Measurements from ENCODE around the gene PDGFB. TPM values are rescaled to one million over a fixed set of nuclear protein-coding genes. Genes with fewer than 3 reads are reported as not detected.
A peak's percentile ranks its signal among the peaks of the same experiment; 100 is the strongest.

PDGFB gene
- total and polyA plus RNA-seq, 11 donors: 9.0 to 43.7 (median 21.3) TPM

- H3K4me1 ChIP-seq: peaks cover 27 to 81% (median 67%) of the 10 kb centered on the region in 12 donors
- intact Hi-C loops (cut with DNase I): loop anchor here in 9 of 10 donors (5.0 to 10.0 kb wide), 8 partner anchors 46 to 292 kb away; partner anchors contain the start of gene ATF4 (in 2 of the 9)
- peaks cover 0 to 54% (median 0%) of the 10 kb centered on the region in 9 donors for H3K27me3 ChIP-seq
- WGBS, 4 donors: 56 to 67% (median 60%) methylated on average over 21 to 25 of the region's 25 CpGs
- TF ChIP-seq POLR2A (IDR thresholded peaks at IDR 0.05): no peak
- TF ChIP-seq, protein P1, sequence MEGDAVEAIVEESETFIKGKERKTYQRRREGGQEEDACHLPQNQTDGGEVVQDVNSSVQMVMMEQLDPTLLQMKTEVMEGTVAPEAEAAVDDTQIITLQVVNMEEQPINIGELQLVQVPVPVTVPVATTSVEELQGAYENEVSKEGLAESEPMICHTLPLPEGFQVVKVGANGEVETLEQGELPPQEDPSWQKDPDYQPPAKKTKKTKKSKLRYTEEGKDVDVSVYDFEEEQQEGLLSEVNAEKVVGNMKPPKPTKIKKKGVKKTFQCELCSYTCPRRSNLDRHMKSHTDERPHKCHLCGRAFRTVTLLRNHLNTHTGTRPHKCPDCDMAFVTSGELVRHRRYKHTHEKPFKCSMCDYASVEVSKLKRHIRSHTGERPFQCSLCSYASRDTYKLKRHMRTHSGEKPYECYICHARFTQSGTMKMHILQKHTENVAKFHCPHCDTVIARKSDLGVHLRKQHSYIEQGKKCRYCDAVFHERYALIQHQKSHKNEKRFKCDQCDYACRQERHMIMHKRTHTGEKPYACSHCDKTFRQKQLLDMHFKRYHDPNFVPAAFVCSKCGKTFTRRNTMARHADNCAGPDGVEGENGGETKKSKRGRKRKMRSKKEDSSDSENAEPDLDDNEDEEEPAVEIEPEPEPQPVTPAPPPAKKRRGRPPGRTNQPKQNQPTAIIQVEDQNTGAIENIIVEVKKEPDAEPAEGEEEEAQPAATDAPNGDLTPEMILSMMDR (IDR thresholded peaks at IDR 0.05): peak in 1 of 12 donors; percentile 9
- peak overlapping the region; percentile 84 to 98 (median 94) for H3K27ac ChIP-seq
- H3K4me3 ChIP-seq: no peak overlapping the region
- H3K36me3 ChIP-seq: peaks cover 0 to 54% (median 32%) of the 10 kb centered on the region in 9 donors
- no peak for ATAC-seq
- DNase-seq: no peak
- H3K9me3 ChIP-seq: no peaks in the 10 kb centered on the region
Measured at GRCh38 chr22:39232806-39233709, 11.7 kb downstream of the PDGFB start.

GRCh38 chr22:39232246-39232645 is 12.5 kb downstream of the PDGFB start:
- Histone ChIP-seq H3K4me1 (peaks cover 27 to 73% (median 59%) of the 10 kb centered on the region in 12 donors), H3K27ac (peak overlapping the region in 6 of 12 donors; percentile 92 to 98 (median 96)), H3K9me3 (no peaks in the 10 kb centered on the region), H3K36me3 (peaks cover 0 to 62% (median 39%) of the 10 kb centered on the region in 9 donors), H3K27me3 (peaks cover 0 to 46% (median 0%) of the 10 kb centered on the region in 9 donors), H3K4me3 (no peak overlapping the region)
- intact Hi-C loops (cut with DNase I): loop anchor here in 9 of 10 donors (5.0 to 10.0 kb wide), 8 partner anchors 45 to 293 kb away; partner anchors contain the start of gene ATF4 (in 2 of the 9)
- 80 to 91% (median 82%) methylated on average over 9 of the region's 9 CpGs for WGBS, 4 donors
- DNase-seq (no peak), ATAC-seq (no peak)
- TF ChIP-seq POLR2A (IDR thresholded peaks at IDR 0.05): no peak
- TF ChIP-seq, protein P1 (IDR thresholded peaks at IDR 0.05): no peak

- Histone ChIP-seq H3K9me3 (no peaks in the 10 kb centered on the region), H3K27ac (peak overlapping the region in 10 of 12 donors; percentile 13 to 64 (median 44)), H3K27me3 (peaks cover 0 to 37% (median 0%) of the 10 kb centered on the region in 9 donors), H3K36me3 (peaks cover 0 to 68% (median 45%) of the 10 kb centered on the region in 9 donors), H3K4me1 (peaks cover 23 to 65% (median 50%) of the 10 kb centered on the region in 12 donors), H3K4me3 (no peak overlapping the region)
- intact Hi-C loops (cut with DNase I): loop anchor here in 9 of 10 donors (5.0 to 10.0 kb wide), 8 partner anchors 44 to 293 kb away; partner anchors contain the start of gene ATF4 (in 2 of the 9)
- DNase-seq (no peak), ATAC-seq (no peak)
- 85 to 87% (median 86%) methylated on average over 26 to 37 of the region's 37 CpGs for WGBS, 4 donors
- TF ChIP-seq POLR2A (IDR thresholded peaks at IDR 0.05): no peak
- TF ChIP-seq, protein P1 (IDR thresholded peaks at IDR 0.05): no peak
Measured at GRCh38 chr22:39231197-39231950, 13.4 kb downstream of the PDGFB start.
